Testis (tissue), 3 donors: ENCODE results near the gene OR11A1. TPM values are rescaled to one million over a fixed set of nuclear protein-coding genes. Genes with fewer than 3 reads are reported as not detected.

Source experiments
- DNase-seq: peaks from one replicate; pipeline ENCODE4 v3.0.0-alpha.2; 2019
- H3K27ac ChIP-seq, 2 donors: fragments of 200-600 bp; sonication (generic); one replicate each; pipeline ENCODE4 v1.5.1; 2019
- H3K27me3 ChIP-seq: fragments of 200-600 bp; sonication (generic); one replicate; pipeline ENCODE4 v1.5.1; 2019
- H3K36me3 ChIP-seq: fragments of 200-600 bp; sonication (generic); one replicate; pipeline ENCODE4 v1.5.1; 2017; ENCODE audit warnings: low read depth; ENCODE audit errors: missing control alignments
- H3K4me1 ChIP-seq: fragments of 200-600 bp; sonication (generic); one replicate; pipeline ENCODE4 v1.5.1; 2019
- H3K4me3 ChIP-seq, 2 donors: fragments of 200-600 bp; sonication (generic); one replicate each; pipeline ENCODE4 v1.5.1; 2017 to 2019
- H3K9me3 ChIP-seq: fragments of 200-600 bp; sonication (generic); one replicate; pipeline ENCODE4 v1.5.1; 2017
- CTCF ChIP-seq, 3 experiments: fragments of 450-650 bp in 2 of 3; fragments of 200-600 bp in 1 of 3; sonication (generic) in 1 of 3; IDR thresholded peaks; one replicate each; pipeline ENCODE4 v1.5.1; 2016 to 2019; ENCODE audit warnings: antibody characterized with exemption in 3 of 3, mild to moderate bottlenecking in 2 of 3, moderate library complexity in 1 of 3
- POLR2A ChIP-seq: fragments of 450-650 bp; IDR thresholded peaks from one replicate; pipeline ENCODE4 v1.6.1; 2017; ENCODE audit warnings: antibody characterized with exemption, mild to moderate bottlenecking, moderate library complexity
- whole genome bisulfite sequencing, 2 donors: methylation state at CpG; one replicate each; pipeline ENCODE4 v1.1.5; 2018; 5-methylcytosine and 5-hydroxymethylcytosine counted together
- intact Hi-C: fragments of 100-400 bp; cut with DNase I; formaldehyde crosslinking; loops from one replicate; pipeline ENCODE4 v1.15.1; 2023; ENCODE audit warnings: low total_unique reads
- polyA plus RNA-seq: library from polyadenylated mRNA; stranded (reverse); fragments of 350-450 nt; fragmentation: Illumina TruSeq; extraction: RNeasy Lipid Tissue Mini Kit (QIAGEN cat#74804); gene quantifications from one replicate; pipeline ENCODE4 v1.2.3, GENCODE V29; 2014; ENCODE audit warnings: low read depth, low replicate concordance; ENCODE audit not compliant: insufficient read depth
- total RNA-seq, 2 donors: library from RNA; depleted of rRNA; stranded (reverse); fragments of >200 nt; gene quantifications; one replicate each; pipeline ENCODE4 v1.2.3, GENCODE V29; 2016

OR11A1 gene
- total and polyA plus RNA-seq, 3 donors from 2014 or later: 0.13 to 0.71 (median 0.19) TPM

DNA sequence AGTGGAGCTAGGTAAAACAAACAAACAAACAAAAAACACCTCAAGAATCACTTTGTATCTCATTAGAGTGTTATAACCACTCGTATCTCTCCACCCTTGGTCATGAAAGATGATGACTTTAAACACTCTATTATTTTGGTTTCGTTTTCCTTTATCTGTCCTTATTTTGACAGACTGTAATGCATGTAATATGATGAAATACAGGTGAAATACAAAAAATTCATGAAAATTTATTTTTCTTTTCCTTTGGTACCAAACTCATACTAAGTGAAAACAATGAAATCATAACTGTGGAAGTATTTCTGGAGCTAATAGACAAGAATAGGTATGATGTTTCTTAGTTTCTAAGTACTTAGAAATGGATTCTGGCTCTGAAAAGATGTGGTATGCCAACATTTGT lies 57.3 kb downstream of the OR11A1 start:
- Histone ChIP-seq H3K4me1 (no peaks in the 10 kb centered on the region), H3K4me3 (no peak overlapping the region), H3K9me3 (no peaks in the 10 kb centered on the region), H3K27me3 (no peaks in the 10 kb centered on the region), H3K36me3 (no peaks in the 10 kb centered on the region), H3K27ac (no peak overlapping the region)
- TF ChIP-seq POLR2A (no peak), CTCF (IDR thresholded peaks at IDR 0.05) (no peak)
- intact Hi-C loops: no loop called here
- WGBS, 2 donors: 79 to 87% methylated on average over 2 of the region's 2 CpGs
- no peak for DNase-seq

GRCh38 chr6:29395331-29395730 lies 61.5 kb downstream of the OR11A1 start, which contains the start of gene OR12D2:
TSS of gene OR12D2 (plus strand) at chr6:29395631. CDS start at chr6:29396700, 1,069 bp downstream.
- H3K27me3 ChIP-seq: no peaks in the 10 kb centered on the region

GRCh38 chr6:29388533-29388932 lies 68.3 kb downstream of the OR11A1 start:
- 67 to 71% methylated on average over 4 of the region's 4 CpGs for WGBS, 2 donors
- H3K9me3 ChIP-seq: no peaks in the 10 kb centered on the region
- H3K27me3 ChIP-seq: no peaks in the 10 kb centered on the region
- H3K4me1 ChIP-seq: no peaks in the 10 kb centered on the region
- TF ChIP-seq POLR2A (no peak), CTCF (IDR thresholded peaks at IDR 0.05) (no peak)
- no peak overlapping the region for H3K27ac ChIP-seq
- intact Hi-C loops: no loop called here
- DNase-seq: no peak
- H3K36me3 ChIP-seq: no peaks in the 10 kb centered on the region
- H3K4me3 ChIP-seq: no peak overlapping the region

More at GRCh38 chr6:29395331-29395730, 61.5 kb downstream of the OR11A1 start, which contains the start of gene OR12D2:
- no peak for DNase-seq
- TF ChIP-seq POLR2A (no peak), CTCF (IDR thresholded peaks at IDR 0.05) (no peak)
- Histone ChIP-seq H3K4me1 (no peaks in the 10 kb centered on the region), H3K27ac (no peak within 1 kb of the TSS), H3K36me3 (no peaks in the 10 kb centered on the region), H3K4me3 (no peak within 1 kb of the TSS), H3K9me3 (no peaks in the 10 kb centered on the region)
- intact Hi-C loops: no loop called here

DNA sequence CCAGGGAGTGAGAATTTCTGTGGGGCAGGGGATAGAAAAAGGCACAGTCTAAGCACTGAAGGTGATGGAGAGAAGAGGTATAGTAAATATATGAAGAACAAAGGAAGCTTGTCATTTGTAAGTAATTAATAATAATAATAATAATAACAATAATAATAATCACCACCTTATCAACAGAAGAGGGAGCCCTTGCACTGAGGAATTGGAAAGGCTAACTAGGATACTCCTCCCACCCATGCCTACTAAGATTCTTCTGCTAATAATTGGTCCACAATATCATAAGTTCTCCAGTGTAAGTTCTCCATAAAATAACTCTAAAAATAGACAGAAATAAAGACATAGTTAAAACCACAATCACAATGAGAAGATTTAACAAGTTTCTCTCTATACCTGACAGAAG lies 80.9 kb downstream of the OR11A1 start:
- H3K27me3 ChIP-seq: no peaks in the 10 kb centered on the region
- no peak for DNase-seq
- no peaks in the 10 kb centered on the region for H3K9me3 ChIP-seq
- no peak for TF ChIP-seq CTCF (IDR thresholded peaks at IDR 0.05)
- TF ChIP-seq POLR2A: no peak
- H3K36me3 ChIP-seq: no peaks in the 10 kb centered on the region
- H3K4me1 ChIP-seq: no peaks in the 10 kb centered on the region
- H3K27ac ChIP-seq: no peak overlapping the region
- H3K4me3 ChIP-seq: no peak overlapping the region
- intact Hi-C loops: no loop called here

Other genes with a start within 250 kb of the OR11A1 start
- under 1 TPM; 0.08 to 0.19 TPM for gene OR14J1, start 155.4 kb downstream of the OR11A1 start, total RNA-seq
- gene OR14J1, start 155.4 kb downstream of the OR11A1 start, polyA plus RNA-seq: not detected
- gene OR5V1, start 88.2 kb downstream of the OR11A1 start, total RNA-seq: 1 to 10 TPM in 1 of 2 donors, not detected in 1; 1.4 TPM
- gene OR5V1, start 88.2 kb downstream of the OR11A1 start, polyA plus RNA-seq: 0.53 TPM
- under 1 TPM; 0.16 to 0.19 TPM for gene OR12D3, start 81.8 kb downstream of the OR11A1 start, total RNA-seq
- gene OR12D3, start 81.8 kb downstream of the OR11A1 start, polyA plus RNA-seq: not detected
- under 1 TPM; 0.24 to 0.56 TPM for gene OR12D2, start 61.4 kb downstream of the OR11A1 start, total RNA-seq
- gene OR12D2, start 61.4 kb downstream of the OR11A1 start, polyA plus RNA-seq: not detected
- not detected for gene OR12D1, start 42.1 kb downstream of the OR11A1 start, total RNA-seq
- gene OR12D1, start 42.1 kb downstream of the OR11A1 start, polyA plus RNA-seq: not detected
- under 1 TPM in 1 of 2 donors, not detected in 1; 0.31 TPM for gene OR10C1, start 17.8 kb downstream of the OR11A1 start, total RNA-seq
- gene OR10C1, start 17.8 kb downstream of the OR11A1 start, polyA plus RNA-seq: not detected
- 10 to 100 TPM in 1 of 2 donors, 1 to 10 TPM in 1; 7.5 to 16.9 TPM for gene OR2H1, start 84 bp upstream of the OR11A1 start, total RNA-seq
- gene OR2H1, start 84 bp upstream of the OR11A1 start, polyA plus RNA-seq: 18.8 TPM
- gene MAS1L, start 30.9 kb upstream of the OR11A1 start, total RNA-seq: not detected
- not detected for gene MAS1L, start 30.9 kb upstream of the OR11A1 start, polyA plus RNA-seq
- under 1 TPM in 1 of 2 donors, not detected in 1; 0.25 TPM for gene UBD, start 102.7 kb upstream of the OR11A1 start, total RNA-seq
- 8.0 TPM for gene UBD, start 102.7 kb upstream of the OR11A1 start, polyA plus RNA-seq
- gene OR2H2, start 128.1 kb upstream of the OR11A1 start, total RNA-seq: under 1 TPM; 0.25 to 0.63 TPM
- 3.7 TPM for gene OR2H2, start 128.1 kb upstream of the OR11A1 start, polyA plus RNA-seq
- 10 to 100 TPM; 26.2 to 29.9 TPM for gene GABBR1, start 176.1 kb upstream of the OR11A1 start, total RNA-seq
- 16.8 TPM for gene GABBR1, start 176.1 kb upstream of the OR11A1 start, polyA plus RNA-seq
- under 1 TPM in 1 of 2 donors, not detected in 1; 0.19 TPM for gene MOG, start 200.0 kb upstream of the OR11A1 start, total RNA-seq
- gene MOG, start 200.0 kb upstream of the OR11A1 start, polyA plus RNA-seq: 0.36 TPM
- 1 to 10 TPM; 1.4 to 1.6 TPM for gene ZFP57, start 224.1 kb upstream of the OR11A1 start, total RNA-seq
- gene ZFP57, start 224.1 kb upstream of the OR11A1 start, polyA plus RNA-seq: 0.91 TPM